HG02840 (cell line): ENCODE data around the gene NLRP7.

Experiments used
- ATAC-seq: cut with Tn5 transposase; IDR thresholded peaks from one replicate; pipeline ENCODE4 v1.9.1; 2021; ENCODE audit warnings: mild to moderate bottlenecking, moderate library complexity, moderate number of reproducible peaks; ENCODE audit not compliant: unreplicated experiment, low FRiP score

NLRP7 gene

DNA sequence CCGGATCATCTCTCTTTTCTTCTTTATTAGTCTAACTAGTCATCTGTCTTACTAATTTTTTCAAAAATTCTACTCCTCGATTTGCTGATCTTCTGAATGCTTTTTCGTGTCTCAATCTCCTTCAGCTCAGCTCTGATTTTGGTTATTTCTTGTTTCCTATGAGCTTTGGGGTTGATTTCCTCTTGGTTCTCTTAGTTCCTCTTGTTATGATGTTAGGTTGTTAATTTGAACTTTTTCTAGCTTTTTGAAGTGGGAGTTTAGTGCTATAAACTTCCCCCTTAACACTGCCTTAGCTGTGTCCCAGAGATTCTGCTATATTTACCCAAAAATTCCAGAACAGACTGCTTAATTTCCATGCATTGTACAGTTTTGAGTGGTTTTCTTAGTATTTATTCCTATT lies 69.9 kb downstream of the NLRP7 start:
- no peak for ATAC-seq

GRCh38 chr19:54875506-54875905 lies 71.8 kb downstream of the NLRP7 start:
- no peak for ATAC-seq

DNA sequence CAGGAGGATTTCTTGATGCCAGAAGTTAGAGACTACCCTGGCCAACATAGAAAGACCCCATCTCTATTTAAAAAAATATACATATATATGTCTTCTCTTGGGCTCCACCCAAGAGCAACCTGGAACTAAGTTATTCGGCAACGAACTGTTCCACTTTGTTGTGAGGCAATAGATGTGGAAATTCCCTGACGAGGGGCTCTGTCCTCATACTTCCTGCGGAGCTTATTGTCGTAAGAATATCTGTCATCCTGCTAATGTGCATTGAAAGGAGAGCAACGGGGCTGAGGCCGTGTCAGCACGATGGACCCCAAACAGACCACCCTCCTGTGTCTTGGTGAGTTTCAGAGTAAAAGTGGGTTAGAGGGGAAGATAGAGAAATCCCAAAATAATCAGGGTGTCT lies 73.3 kb downstream of the NLRP7 start, which contains the start of gene FCAR:
TSS of gene FCAR (plus strand) at position 246 of the 400 bp plus-strand sequence. CDS start at position 301, 55 bp downstream.
- no peak for ATAC-seq
